ENCODE measurements around the gene GMPR.

GMPR gene

GRCh38 chr6:16322666-16323312, 84.4 kb downstream of the GMPR start:
- WGBS = 72% methylated on average over 11 of the region's 11 CpGs
- Histone ChIP-seq H3K27ac (ENCODE audit: low read depth, low read length) (peak overlapping the region; percentile 36; the same call in 1 of the 2 replicates), H3K4me1 (ENCODE audit: insufficient read depth, low read length) (peaks cover 36% of the 10 kb centered on the region), H3K27me3 (ENCODE audit: insufficient read depth, low read length) (no peaks in the 10 kb centered on the region), H3K9me3 (ENCODE audit: insufficient read depth, low read depth, low read length) (no peaks in the 10 kb centered on the region), H3K9ac (ENCODE audit: low read depth, low read length) (peak overlapping the region; percentile 17; the same call in 1 of the 2 replicates), H3K36me3 (ENCODE audit: insufficient read depth, low read length) (0 out of 2 replicates have a peak, but pooled peaks cover 4% of the 10 kb centered on the region), H3K4me3 (ENCODE audit: low read length) (no peak overlapping the region)

- Histone ChIP-seq H3K9me3 (ENCODE audit: insufficient read depth, low read depth, low read length) (no peaks in the 10 kb centered on the region), H3K9ac (ENCODE audit: low read depth, low read length) (no peak overlapping the region), H3K4me1 (ENCODE audit: insufficient read depth, low read length) (peaks cover 36% of the 10 kb centered on the region), H3K4me3 (ENCODE audit: low read length) (no peak overlapping the region), H3K36me3 (ENCODE audit: insufficient read depth, low read length) (0 out of 2 replicates have a peak, but pooled peaks cover 4% of the 10 kb centered on the region), H3K27ac (ENCODE audit: low read depth, low read length) (no peak overlapping the region), H3K27me3 (ENCODE audit: insufficient read depth, low read length) (no peaks in the 10 kb centered on the region)
- 90% methylated on average over 2 of the region's 2 CpGs for WGBS
These were observed 85.8 kb downstream of the GMPR start for GRCh38 chr6:16324184-16324583.

- H3K4me3 ChIP-seq (ENCODE audit: low read length) = no peak overlapping the region
- H3K9ac ChIP-seq (ENCODE audit: low read depth, low read length) = no peak overlapping the region
- H3K36me3 ChIP-seq (ENCODE audit: insufficient read depth, low read length) = 0 out of 2 replicates have a peak, but pooled peaks cover 4% of the 10 kb centered on the region
- 55% methylated on average over 6 of the region's 7 CpGs for WGBS
- H3K9me3 ChIP-seq (ENCODE audit: insufficient read depth, low read depth, low read length) = no peaks in the 10 kb centered on the region
- H3K27ac ChIP-seq (ENCODE audit: low read depth, low read length) = no peak overlapping the region
- H3K27me3 ChIP-seq (ENCODE audit: insufficient read depth, low read length) = no peaks in the 10 kb centered on the region
- H3K4me1 ChIP-seq (ENCODE audit: insufficient read depth, low read length) = peaks cover 32% of the 10 kb centered on the region
These were observed 86.3 kb downstream of the GMPR start for GRCh38 chr6:16324606-16325225.

- H3K9me3 ChIP-seq (ENCODE audit: insufficient read depth, low read depth, low read length) = no peaks in the 10 kb centered on the region
- H3K36me3 ChIP-seq (ENCODE audit: insufficient read depth, low read length) = 0 out of 2 replicates have a peak, but pooled peaks cover 4% of the 10 kb centered on the region
- no peak overlapping the region for H3K27ac ChIP-seq (ENCODE audit: low read depth, low read length)
- peaks cover 25% of the 10 kb centered on the region for H3K4me1 ChIP-seq (ENCODE audit: insufficient read depth, low read length)
- no peak overlapping the region for H3K9ac ChIP-seq (ENCODE audit: low read depth, low read length)
- H3K4me3 ChIP-seq (ENCODE audit: low read length) = no peak overlapping the region
- WGBS = 95% methylated on average over 22 of the region's 22 CpGs
- no peaks in the 10 kb centered on the region for H3K27me3 ChIP-seq (ENCODE audit: insufficient read depth, low read length)
These were observed 88.1 kb downstream of the GMPR start for GRCh38 chr6:16326531-16326930.

GRCh38 chr6:16326971-16327776, 88.8 kb downstream of the GMPR start:
- 94% methylated on average over 43 of the region's 43 CpGs for WGBS
- no peaks in the 10 kb centered on the region for H3K9me3 ChIP-seq (ENCODE audit: insufficient read depth, low read depth, low read length)
- no peaks in the 10 kb centered on the region for H3K27me3 ChIP-seq (ENCODE audit: insufficient read depth, low read length)
- H3K4me1 ChIP-seq (ENCODE audit: insufficient read depth, low read length) = peaks cover 29% of the 10 kb centered on the region
- no peak overlapping the region for H3K27ac ChIP-seq (ENCODE audit: low read depth, low read length)
- H3K36me3 ChIP-seq (ENCODE audit: insufficient read depth, low read length) = 0 out of 2 replicates have a peak, but pooled peaks cover 4% of the 10 kb centered on the region
- H3K4me3 ChIP-seq (ENCODE audit: low read length) = no peak overlapping the region
- no peak overlapping the region for H3K9ac ChIP-seq (ENCODE audit: low read depth, low read length)

- no peak overlapping the region for H3K4me3 ChIP-seq (ENCODE audit: low read length)
- no peak overlapping the region for H3K27ac ChIP-seq (ENCODE audit: low read depth, low read length)
- H3K4me1 ChIP-seq (ENCODE audit: insufficient read depth, low read length) = peaks cover 27% of the 10 kb centered on the region
- no peaks in the 10 kb centered on the region for H3K27me3 ChIP-seq (ENCODE audit: insufficient read depth, low read length)
- 95% methylated on average over 34 of the region's 34 CpGs for WGBS
- H3K9me3 ChIP-seq (ENCODE audit: insufficient read depth, low read depth, low read length) = no peaks in the 10 kb centered on the region
- H3K9ac ChIP-seq (ENCODE audit: low read depth, low read length) = no peak overlapping the region
- H3K36me3 ChIP-seq (ENCODE audit: insufficient read depth, low read length) = 0 out of 2 replicates have a peak, but pooled peaks cover 4% of the 10 kb centered on the region
These were observed 89.5 kb downstream of the GMPR start for GRCh38 chr6:16327777-16328325.

GRCh38 chr6:16329233-16329632, 90.8 kb downstream of the GMPR start:
- Histone ChIP-seq H3K9me3 (ENCODE audit: insufficient read depth, low read depth, low read length) (no peaks in the 10 kb centered on the region), H3K27ac (ENCODE audit: low read depth, low read length) (no peak overlapping the region), H3K9ac (ENCODE audit: low read depth, low read length) (no peak overlapping the region), H3K4me1 (ENCODE audit: insufficient read depth, low read length) (peaks cover 18% of the 10 kb centered on the region), H3K4me3 (ENCODE audit: low read length) (no peak overlapping the region), H3K36me3 (ENCODE audit: insufficient read depth, low read length) (0 out of 2 replicates have a peak, but pooled peaks cover 4% of the 10 kb centered on the region), H3K27me3 (ENCODE audit: insufficient read depth, low read length) (no peaks in the 10 kb centered on the region)
- WGBS = 86% methylated on average over 6 of the region's 6 CpGs

GRCh38 chr6:16331384-16332174, 93.2 kb downstream of the GMPR start:
- H3K27ac ChIP-seq (ENCODE audit: low read depth, low read length) = peak overlapping the region; percentile 73; the same call in 1 of the 2 replicates
- H3K4me1 ChIP-seq (ENCODE audit: insufficient read depth, low read length) = peaks cover 10% of the 10 kb centered on the region
- no peaks in the 10 kb centered on the region for H3K9me3 ChIP-seq (ENCODE audit: insufficient read depth, low read depth, low read length)
- 6% methylated on average over 11 of the region's 11 CpGs for WGBS
- H3K9ac ChIP-seq (ENCODE audit: low read depth, low read length) = no peak overlapping the region
- H3K4me3 ChIP-seq (ENCODE audit: low read length) = peak overlapping the region; percentile 5; the same call in 1 of the 2 replicates
- no peaks in the 10 kb centered on the region for H3K36me3 ChIP-seq (ENCODE audit: insufficient read depth, low read length)
- H3K27me3 ChIP-seq (ENCODE audit: insufficient read depth, low read length) = no peaks in the 10 kb centered on the region

GRCh38 chr6:16332175-16332542, 93.8 kb downstream of the GMPR start:
- peak overlapping the region; percentile 73; the same call in 1 of the 2 replicates for H3K27ac ChIP-seq (ENCODE audit: low read depth, low read length)
- 15% methylated on average over 7 of the region's 7 CpGs for WGBS
- H3K9ac ChIP-seq (ENCODE audit: low read depth, low read length) = no peak overlapping the region
- H3K9me3 ChIP-seq (ENCODE audit: insufficient read depth, low read depth, low read length) = no peaks in the 10 kb centered on the region
- H3K27me3 ChIP-seq (ENCODE audit: insufficient read depth, low read length) = no peaks in the 10 kb centered on the region
- peak overlapping the region; percentile 5; the same call in 1 of the 2 replicates for H3K4me3 ChIP-seq (ENCODE audit: low read length)
- peaks cover 10% of the 10 kb centered on the region for H3K4me1 ChIP-seq (ENCODE audit: insufficient read depth, low read length)
- no peaks in the 10 kb centered on the region for H3K36me3 ChIP-seq (ENCODE audit: insufficient read depth, low read length)

- no peaks in the 10 kb centered on the region for H3K9me3 ChIP-seq (ENCODE audit: insufficient read depth, low read depth, low read length)
- H3K36me3 ChIP-seq (ENCODE audit: insufficient read depth, low read length) = no peaks in the 10 kb centered on the region
- H3K4me3 ChIP-seq (ENCODE audit: low read length) = no peak overlapping the region
- 92% methylated on average over 3 of the region's 3 CpGs for WGBS
- H3K27me3 ChIP-seq (ENCODE audit: insufficient read depth, low read length) = no peaks in the 10 kb centered on the region
- no peak overlapping the region for H3K27ac ChIP-seq (ENCODE audit: low read depth, low read length)
- H3K4me1 ChIP-seq (ENCODE audit: insufficient read depth, low read length) = peaks cover 13% of the 10 kb centered on the region
- H3K9ac ChIP-seq (ENCODE audit: low read depth, low read length) = no peak overlapping the region
These were observed 95.2 kb downstream of the GMPR start for GRCh38 chr6:16333580-16333979.

All from HUES64 (cell line).